ENCODE data around the gene GABBR2.

GRCh38 chr9:98654247-98654646 is 54.5 kb downstream of the GABBR2 start:
- TF ChIP-seq CTCF (IDR thresholded peaks at IDR 0.05 in 2 of 3, conservative IDR thresholded peaks at IDR 0.05 in 1 of 3; ENCODE audit: insufficient read depth in 2 of 3, low read depth in 1 of 3, low read length in 3 of 3), result no peak
- no peak for TF ChIP-seq RBM39 (optimal IDR thresholded peaks at IDR 0.05; ENCODE audit: low read depth, low read length)
- no peak for TF ChIP-seq HNRNPL (IDR thresholded peaks at IDR 0.05; ENCODE audit: low read depth, low read length)

All from K562 (cell line).